Glutamatergic neuron (in vitro differentiated cells): ENCODE data around the gene KAT8. TPM values are rescaled to one million over a fixed set of nuclear protein-coding genes. Genes with fewer than 3 reads are reported as not detected.

Experiments used
- DNase-seq: peaks from one replicate; pipeline ENCODE4 v3.0.0; 2022
- H3K27ac Mint-ChIP-seq: one replicate; pipeline ENCODE4 v1.8.0; 2020; ENCODE audit warnings: mild to moderate bottlenecking, mixed read lengths, inconsistent platforms; ENCODE audit not compliant: unreplicated experiment
- H3K27me3 Mint-ChIP-seq: one replicate; pipeline ENCODE4 v1.8.0; 2020; ENCODE audit warnings: mild to moderate bottlenecking, moderate library complexity, mixed read lengths, inconsistent platforms; ENCODE audit not compliant: unreplicated experiment
- H3K36me3 Mint-ChIP-seq: one replicate; pipeline ENCODE4 v1.8.0; 2020; ENCODE audit warnings: mild to moderate bottlenecking, mixed read lengths, inconsistent platforms; ENCODE audit not compliant: unreplicated experiment
- H3K4me1 Mint-ChIP-seq: one replicate; pipeline ENCODE4 v1.8.0; 2020; ENCODE audit warnings: mild to moderate bottlenecking, low read depth, mixed read lengths, inconsistent platforms; ENCODE audit not compliant: unreplicated experiment
- H3K4me3 Mint-ChIP-seq: one replicate; pipeline ENCODE4 v1.8.0; 2020; ENCODE audit warnings: mild to moderate bottlenecking, mixed read lengths, inconsistent platforms; ENCODE audit not compliant: unreplicated experiment
- H3K9me3 Mint-ChIP-seq: one replicate; pipeline ENCODE4 v1.8.0; 2020; ENCODE audit warnings: mild to moderate bottlenecking, moderate library complexity, mixed read lengths, inconsistent platforms; ENCODE audit not compliant: unreplicated experiment
- CTCF ChIP-seq: fragments of 200-600 bp; sonication (generic); IDR thresholded peaks from one replicate; pipeline ENCODE4 v1.5.0; 2021; ENCODE audit not compliant: partially characterized antibody, unreplicated experiment
- total RNA-seq: library from RNA; stranded (reverse); fragmentation: NEBNext Ultra II Directional; extraction: Animal tissue kit (Norgen Biotek cat#: 25700); gene quantifications from one replicate; pipeline ENCODE4 v1.2.1, GENCODE V29; 2021; ENCODE audit not compliant: unreplicated experiment

Gene KAT8
- total RNA-seq, 1 donor from 2014 or later, result 61.2 TPM

- H3K4me3 Mint-ChIP-seq, result no peak overlapping the region
- no peak for DNase-seq
- TF ChIP-seq CTCF, result no peak
Observed at GRCh38 chr16:31111881-31112466, 5.5 kb upstream of the KAT8 start.

GRCh38 chr16:31112711-31113110 lies 4.8 kb upstream of the KAT8 start:
- peaks cover 6% of the 10 kb centered on the region for H3K4me1 Mint-ChIP-seq
- H3K27ac Mint-ChIP-seq, result no peak overlapping the region
- no peaks in the 10 kb centered on the region for H3K36me3 Mint-ChIP-seq
- DNase-seq, result no peak
- H3K9me3 Mint-ChIP-seq, result peaks cover 9% of the 10 kb centered on the region
- TF ChIP-seq CTCF, result no peak
- H3K4me3 Mint-ChIP-seq, result no peak overlapping the region
- H3K27me3 Mint-ChIP-seq, result peaks cover 3% of the 10 kb centered on the region

More at GRCh38 chr16:31111881-31112466, 5.5 kb upstream of the KAT8 start:
- Mint-ChIP-seq H3K9me3 (peaks cover 13% of the 10 kb centered on the region), H3K4me1 (peaks cover 11% of the 10 kb centered on the region), H3K27ac (no peak overlapping the region), H3K27me3 (peaks cover 8% of the 10 kb centered on the region), H3K36me3 (no peaks in the 10 kb centered on the region)

GRCh38 chr16:31113121-31114120 lies 4.0 kb upstream of the KAT8 start:
- peaks cover 10% of the 10 kb centered on the region for H3K9me3 Mint-ChIP-seq
- no peak overlapping the region for H3K4me3 Mint-ChIP-seq
- no peaks in the 10 kb centered on the region for H3K36me3 Mint-ChIP-seq
- peak overlapping the region; percentile 70 for H3K27ac Mint-ChIP-seq
- H3K4me1 Mint-ChIP-seq, result peaks cover 6% of the 10 kb centered on the region
- no peak for TF ChIP-seq CTCF
- peaks cover 4% of the 10 kb centered on the region for H3K27me3 Mint-ChIP-seq
- no peak for DNase-seq

GRCh38 chr16:31114468-31114867 lies 3.0 kb upstream of the KAT8 start:
- no peak overlapping the region for H3K27ac Mint-ChIP-seq
- peaks cover 6% of the 10 kb centered on the region for H3K27me3 Mint-ChIP-seq
- H3K4me3 Mint-ChIP-seq, result no peak overlapping the region

More at GRCh38 chr16:31114468-31114867, 3.0 kb upstream of the KAT8 start:
- TF ChIP-seq CTCF, result no peak
- Mint-ChIP-seq H3K9me3 (peaks cover 11% of the 10 kb centered on the region), H3K4me1 (peaks cover 9% of the 10 kb centered on the region), H3K36me3 (no peaks in the 10 kb centered on the region)
- DNase-seq, result no peak
